Upper lobe of right lung (tissue), 1 donor: Measurements from ENCODE around the gene ATP6V1G3. TPM values are rescaled to one million over a fixed set of nuclear protein-coding genes. Genes with fewer than 3 reads are reported as not detected.
"Not testable (repeated sequence)": the region's sequence is repeated elsewhere in the genome, so short reads cannot be mapped to it uniquely, and the experiment has no call there.

Experiments
- ATAC-seq: fragments of 200-7000 bp; cut with Tn5 transposase; one replicate; pipeline ENCODE4 v1.9.1; 2020; ENCODE audit warnings: mild to moderate bottlenecking, moderate library complexity
- DNase-seq: peaks from one replicate; pipeline ENCODE4 v3.0.0-alpha.2; 2020
- H3K27ac ChIP-seq: fragments of 200-600 bp; one replicate; pipeline ENCODE4 v1.8.0; 2022
- H3K27me3 ChIP-seq: fragments of 200-600 bp; one replicate; pipeline ENCODE4 v1.8.0; 2022; ENCODE audit warnings: mild to moderate bottlenecking
- H3K36me3 ChIP-seq: fragments of 200-600 bp; one replicate; pipeline ENCODE4 v1.8.0; 2022
- H3K4me1 ChIP-seq: fragments of 200-600 bp; one replicate; pipeline ENCODE4 v1.8.0; 2022
- H3K4me3 ChIP-seq: fragments of 200-600 bp; one replicate; pipeline ENCODE4 v1.8.0; 2022; ENCODE audit warnings: mild to moderate bottlenecking
- H3K9me3 ChIP-seq: fragments of 200-600 bp; one replicate; pipeline ENCODE4 v1.8.0; 2022
- CTCF ChIP-seq: fragments of 200-600 bp; IDR thresholded peaks from one replicate; pipeline ENCODE4 v1.8.0; 2022; ENCODE audit warnings: antibody characterized with exemption
- intact Hi-C: fragments of 100-400 bp; cut with DNase I; formaldehyde crosslinking; loops from one replicate; pipeline ENCODE4 v1.11.0; 2022
- long read RNA-seq: library from polyadenylated mRNA; unstranded; transcript quantifications from one replicate; pipeline ENCODE4 v2.0.0, GENCODE V29; 2021
- total RNA-seq: library from RNA; stranded (reverse); fragmentation: NEBNext Ultra II Directional; extraction: Animal tissue kit (Norgen Biotek cat#: 25700); gene quantifications from one replicate; pipeline ENCODE4 v1.2.1, GENCODE V29; 2021
- donor health status: DM: no; HTN: yes; CAD: no; lungs with severe emphysema.

Gene ATP6V1G3
- not detected for total RNA-seq
- long read RNA-seq = 0 reads

- no peak for TF ChIP-seq CTCF
- no peaks in the 10 kb centered on the region for H3K4me1 ChIP-seq
- DNase-seq (no peak), ATAC-seq (no peak)
- intact Hi-C loops = no loop called here
- no peaks in the 10 kb centered on the region for H3K27me3 ChIP-seq
- no peaks in the 10 kb centered on the region for H3K9me3 ChIP-seq
- no peak within 1 kb of the TSS for H3K4me3 ChIP-seq
- H3K36me3 ChIP-seq = no peaks in the 10 kb centered on the region
- no peak within 1 kb of the TSS for H3K27ac ChIP-seq
Observed at GRCh38 chr1:198540580-198540979, at the start of gene ATP6V1G3. TSS of gene ATP6V1G3 (minus strand) at chr1:198540680. CDS start at chr1:198540650, 30 bp downstream.

- ATAC-seq = no peak
- H3K27me3 ChIP-seq = no peaks in the 10 kb centered on the region
- no peak for TF ChIP-seq CTCF
- intact Hi-C loops = no loop called here
- H3K9me3 ChIP-seq = peaks cover 11% of the 10 kb centered on the region
- no peak overlapping the region for H3K27ac ChIP-seq
- H3K4me3 ChIP-seq = no peak overlapping the region
- no peaks in the 10 kb centered on the region for H3K36me3 ChIP-seq
- no peaks in the 10 kb centered on the region for H3K4me1 ChIP-seq
- DNase-seq = no peak
Observed at GRCh38 chr1:198588845-198589244, 48.4 kb upstream of the ATP6V1G3 start.

- Histone ChIP-seq H3K36me3 (no peaks in the 10 kb centered on the region), H3K27ac (no peak overlapping the region), H3K9me3 (peaks cover 9% of the 10 kb centered on the region), H3K4me3 (no peak overlapping the region), H3K4me1 (no peaks in the 10 kb centered on the region), H3K27me3 (no peaks in the 10 kb centered on the region)
- no peak for TF ChIP-seq CTCF
- ATAC-seq (no peak), DNase-seq (no peak)
- intact Hi-C loops = no loop called here
Observed at GRCh38 chr1:198584163-198584562, 43.7 kb upstream of the ATP6V1G3 start.

GRCh38 chr1:198583209-198583802 lies 42.8 kb upstream of the ATP6V1G3 start:
- H3K36me3 ChIP-seq, H3K27ac ChIP-seq, H3K4me1 ChIP-seq, H3K27me3 ChIP-seq, DNase-seq, ATAC-seq, intact Hi-C loops, H3K9me3 ChIP-seq, H3K4me3 ChIP-seq: not testable (repeated sequence)

- Histone ChIP-seq H3K4me1 (no peaks in the 10 kb centered on the region), H3K4me3 (no peak overlapping the region), H3K36me3 (no peaks in the 10 kb centered on the region), H3K9me3 (peaks cover 4% of the 10 kb centered on the region), H3K27ac (no peak overlapping the region), H3K27me3 (no peaks in the 10 kb centered on the region)
- intact Hi-C loops = no loop called here
- ATAC-seq = no peak
- TF ChIP-seq CTCF = no peak
- DNase-seq = no peak
Observed at GRCh38 chr1:198577444-198577843, 37.0 kb upstream of the ATP6V1G3 start.

GRCh38 chr1:198575798-198576641 lies 35.5 kb upstream of the ATP6V1G3 start:
- TF ChIP-seq CTCF = no peak
- no peak for DNase-seq
- H3K27ac ChIP-seq = no peak overlapping the region
- ATAC-seq = peak; percentile 56
- H3K36me3 ChIP-seq = no peaks in the 10 kb centered on the region
- no peak overlapping the region for H3K4me3 ChIP-seq
- H3K27me3 ChIP-seq = no peaks in the 10 kb centered on the region
- H3K4me1 ChIP-seq = no peaks in the 10 kb centered on the region
- H3K9me3 ChIP-seq = peaks cover 4% of the 10 kb centered on the region
- intact Hi-C loops = no loop called here
